Memory B cell (primary cell): ENCODE measurements around the gene ADA.
"Not testable (repeated sequence)": the region's sequence is repeated elsewhere in the genome, so short reads cannot be mapped to it uniquely, and the experiment has no call there.

ENCODE experiments used
- ATAC-seq: fragments of 150-1000 bp; cut with Tn5 transposase; 2 replicates; pipeline ENCODE4 v1.10.0; 2021; ENCODE audit warnings: low read depth, mild to moderate bottlenecking, moderate library complexity
- DNase-seq, 2 donors: peaks; one replicate each; pipeline ENCODE4 v3.0.0; 2022; ENCODE audit warnings: low spot score in 2 of 2
- H3K27ac Mint-ChIP-seq: one replicate; pipeline ENCODE4 v1.8.0; 2022; ENCODE audit warnings: mild to moderate bottlenecking, moderate library complexity, mixed read lengths
- H3K27me3 Mint-ChIP-seq: one replicate; pipeline ENCODE4 v1.8.0; 2022; ENCODE audit warnings: mixed read lengths
- H3K36me3 Mint-ChIP-seq: one replicate; pipeline ENCODE4 v1.8.0; 2022; ENCODE audit warnings: mild to moderate bottlenecking, mixed read lengths
- H3K4me1 Mint-ChIP-seq: one replicate; pipeline ENCODE4 v1.8.0; 2022; ENCODE audit warnings: mixed read lengths
- H3K4me3 Mint-ChIP-seq: one replicate; pipeline ENCODE4 v1.8.0; 2022; ENCODE audit warnings: mild to moderate bottlenecking, moderate library complexity, mixed read lengths
- H3K9me3 Mint-ChIP-seq: one replicate; pipeline ENCODE4 v1.8.0; 2022; ENCODE audit warnings: mixed read lengths

ADA gene

DNA sequence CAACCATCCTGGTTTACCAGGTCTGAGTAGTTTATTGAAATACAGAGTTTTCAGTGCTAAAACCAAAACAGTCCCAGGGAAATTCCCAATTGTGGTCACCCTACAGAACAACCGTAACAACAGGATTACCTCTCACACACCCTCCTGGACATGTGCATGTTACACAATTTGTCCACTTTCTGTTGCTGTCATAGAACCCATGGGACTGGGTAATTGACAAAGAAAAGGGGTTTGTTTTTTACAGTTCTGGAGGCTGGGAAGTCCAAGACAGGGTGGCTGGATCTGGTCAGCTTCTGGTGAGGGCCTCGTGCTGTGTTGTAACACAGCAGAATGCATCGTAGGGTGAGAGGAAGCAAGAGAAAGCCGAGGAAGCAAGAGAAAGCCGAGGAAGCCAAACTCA, 9.1 kb upstream of the ADA start:
- ATAC-seq (no peak), DNase-seq (no peak)
- no peak overlapping the region for H3K27ac Mint-ChIP-seq
- H3K36me3 Mint-ChIP-seq: no peaks in the 10 kb centered on the region
- no peaks in the 10 kb centered on the region for H3K4me1 Mint-ChIP-seq
- peaks cover 1% of the 10 kb centered on the region for H3K27me3 Mint-ChIP-seq
- H3K9me3 Mint-ChIP-seq: no peaks in the 10 kb centered on the region
- no peak overlapping the region for H3K4me3 Mint-ChIP-seq

- no peak overlapping the region for H3K27ac Mint-ChIP-seq
- no peak overlapping the region for H3K4me3 Mint-ChIP-seq
- no peak for ATAC-seq
- peaks cover 1% of the 10 kb centered on the region for H3K27me3 Mint-ChIP-seq
- no peak for DNase-seq
- no peaks in the 10 kb centered on the region for H3K4me1 Mint-ChIP-seq
- H3K36me3 Mint-ChIP-seq: no peaks in the 10 kb centered on the region
- H3K9me3 Mint-ChIP-seq: no peaks in the 10 kb centered on the region
Observed at GRCh38 chr20:44659931-44660330, 8.4 kb upstream of the ADA start.

DNA sequence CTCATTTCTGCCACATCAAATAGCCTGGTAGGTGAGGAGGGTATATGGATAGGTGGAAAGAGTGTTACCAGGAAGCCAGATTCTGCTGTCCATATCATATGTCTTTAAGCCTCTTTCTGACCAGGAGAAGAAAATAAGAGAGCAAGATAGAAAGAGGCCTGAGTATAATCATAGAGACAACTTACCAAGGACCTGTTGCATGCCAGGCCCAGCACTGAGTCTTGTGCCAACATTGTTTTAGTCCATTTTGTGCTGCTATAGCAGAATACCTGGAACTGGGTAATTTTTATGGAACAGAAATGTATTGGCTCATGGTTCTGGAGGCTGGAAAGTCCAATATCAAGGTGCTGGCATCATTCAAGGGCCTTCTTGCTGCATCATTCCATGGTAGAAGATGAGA, 7.3 kb upstream of the ADA start:
- no peak overlapping the region for H3K27ac Mint-ChIP-seq
- no peaks in the 10 kb centered on the region for H3K4me1 Mint-ChIP-seq
- no peak for DNase-seq
- peaks cover 2% of the 10 kb centered on the region for H3K9me3 Mint-ChIP-seq
- no peak for ATAC-seq
- no peak overlapping the region for H3K4me3 Mint-ChIP-seq
- no peaks in the 10 kb centered on the region for H3K27me3 Mint-ChIP-seq
- no peaks in the 10 kb centered on the region for H3K36me3 Mint-ChIP-seq

GRCh38 chr20:44657875-44658274, 6.4 kb upstream of the ADA start:
- no peaks in the 10 kb centered on the region for H3K36me3 Mint-ChIP-seq
- no peaks in the 10 kb centered on the region for H3K27me3 Mint-ChIP-seq
- H3K27ac Mint-ChIP-seq: no peak overlapping the region
- DNase-seq (no peak), ATAC-seq (no peak)
- peaks cover 2% of the 10 kb centered on the region for H3K9me3 Mint-ChIP-seq
- H3K4me3 Mint-ChIP-seq: no peak overlapping the region
- H3K4me1 Mint-ChIP-seq: no peaks in the 10 kb centered on the region

- DNase-seq (no peak), ATAC-seq (no peak)
- peaks cover 3% of the 10 kb centered on the region for H3K4me1 Mint-ChIP-seq
- no peak overlapping the region for H3K4me3 Mint-ChIP-seq
- peaks cover 2% of the 10 kb centered on the region for H3K9me3 Mint-ChIP-seq
- no peaks in the 10 kb centered on the region for H3K36me3 Mint-ChIP-seq
- H3K27ac Mint-ChIP-seq: no peak overlapping the region
- no peaks in the 10 kb centered on the region for H3K27me3 Mint-ChIP-seq
Observed at GRCh38 chr20:44656448-44656847, 4.9 kb upstream of the ADA start.

DNA sequence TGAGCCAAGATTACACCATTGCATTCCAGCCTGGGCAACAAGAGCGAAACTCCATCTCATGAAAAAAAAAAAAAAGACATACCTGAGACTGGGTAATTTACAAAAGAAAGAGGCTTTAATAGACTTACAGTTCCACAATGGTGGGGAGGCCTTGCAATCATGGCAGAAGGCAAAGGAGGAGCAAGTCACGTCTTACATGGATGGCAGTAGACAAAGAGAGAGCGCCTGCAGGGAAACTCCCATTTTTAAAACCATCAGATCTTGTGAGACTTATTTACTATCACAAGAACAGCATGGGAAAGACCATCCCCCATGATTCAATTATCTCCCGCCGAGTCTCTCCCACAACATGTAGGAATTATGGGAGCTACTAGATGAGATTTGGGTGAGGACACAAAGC, 2.7 kb upstream of the ADA start:
- not testable (repeated sequence) for DNase-seq, H3K27me3 Mint-ChIP-seq, ATAC-seq, H3K9me3 Mint-ChIP-seq, H3K4me3 Mint-ChIP-seq, H3K27ac Mint-ChIP-seq, H3K36me3 Mint-ChIP-seq
- H3K4me1 Mint-ChIP-seq: peaks cover 14% of the 10 kb centered on the region

DNA sequence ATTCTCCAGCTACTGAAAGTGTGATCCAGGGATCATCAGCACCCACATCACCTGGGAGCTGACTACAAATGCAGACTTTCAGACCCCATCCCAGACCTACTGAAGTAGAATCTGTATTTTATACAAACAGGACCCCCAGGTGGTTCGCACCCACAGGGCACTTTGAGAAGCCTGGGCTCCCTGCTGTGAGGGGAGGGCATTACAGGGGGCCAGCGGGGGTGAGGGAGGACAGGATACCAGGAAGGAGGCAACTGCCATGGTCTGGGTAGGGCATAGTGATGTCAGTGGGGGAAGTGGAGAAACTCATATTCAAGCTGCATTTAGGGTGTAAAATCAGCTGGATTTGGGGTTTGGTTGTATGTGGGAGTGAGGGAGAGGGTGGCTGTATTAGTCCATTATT, 2.0 kb upstream of the ADA start:
- Mint-ChIP-seq H3K9me3 (peaks cover 2% of the 10 kb centered on the region), H3K27me3 (no peaks in the 10 kb centered on the region), H3K27ac (no peak overlapping the region), H3K4me1 (peaks cover 20% of the 10 kb centered on the region), H3K36me3 (no peaks in the 10 kb centered on the region), H3K4me3 (no peak overlapping the region)
- no peak for ATAC-seq
- DNase-seq: no peak

GRCh38 chr20:44651434-44651683, 140 bp downstream of the ADA start:
- peaks cover 29% of the 10 kb centered on the region for H3K4me1 Mint-ChIP-seq
- no peak for ATAC-seq
- H3K27me3 Mint-ChIP-seq: no peaks in the 10 kb centered on the region
- H3K36me3 Mint-ChIP-seq: no peaks in the 10 kb centered on the region
- H3K9me3 Mint-ChIP-seq: peaks cover 2% of the 10 kb centered on the region
- no peak overlapping the region for H3K27ac Mint-ChIP-seq
- H3K4me3 Mint-ChIP-seq: peak overlapping the region; percentile 89
- peak in 1 of 2 donors; percentile 41 for DNase-seq

- Mint-ChIP-seq H3K36me3 (no peaks in the 10 kb centered on the region), H3K27me3 (no peaks in the 10 kb centered on the region), H3K4me3 (peak overlapping the region; percentile 82), H3K4me1 (peaks cover 32% of the 10 kb centered on the region), H3K9me3 (peaks cover 2% of the 10 kb centered on the region), H3K27ac (no peak overlapping the region)
- ATAC-seq (peak; percentile 31), DNase-seq (peak in 1 of 2 donors; percentile 32)
Observed at GRCh38 chr20:44650771-44651433, 597 bp downstream of the ADA start.

- Mint-ChIP-seq H3K27ac (no peak overlapping the region), H3K36me3 (no peaks in the 10 kb centered on the region), H3K4me1 (peaks cover 34% of the 10 kb centered on the region), H3K9me3 (peaks cover 2% of the 10 kb centered on the region), H3K27me3 (no peaks in the 10 kb centered on the region), H3K4me3 (peak overlapping the region; percentile 17)
- ATAC-seq (no peak), DNase-seq (no peak)
Observed at GRCh38 chr20:44649976-44650375, 1.5 kb downstream of the ADA start.

DNA sequence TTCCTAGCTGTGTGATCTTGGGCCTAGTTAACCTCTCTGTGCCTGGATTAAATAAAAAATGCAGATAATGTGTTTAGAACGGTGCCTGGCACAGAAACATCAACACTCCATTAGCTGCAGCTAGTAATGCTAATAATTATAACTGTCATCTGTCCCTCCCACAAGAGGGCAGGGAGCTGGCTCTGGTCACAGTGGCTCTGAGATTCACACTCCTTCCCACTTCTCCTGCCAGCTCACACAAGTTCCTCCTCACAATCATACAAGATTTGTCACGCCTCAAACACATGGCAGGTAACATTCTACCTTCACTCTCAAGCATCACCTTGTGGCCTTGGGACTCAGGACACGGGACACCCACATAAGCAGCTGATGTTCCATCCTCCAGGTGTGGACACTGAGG, 2.4 kb downstream of the ADA start:
- H3K4me3 Mint-ChIP-seq: no peak overlapping the region
- H3K27me3 Mint-ChIP-seq: no peaks in the 10 kb centered on the region
- H3K9me3 Mint-ChIP-seq: peaks cover under 1% of the 10 kb centered on the region
- no peak overlapping the region for H3K27ac Mint-ChIP-seq
- H3K4me1 Mint-ChIP-seq: peaks cover 41% of the 10 kb centered on the region
- ATAC-seq (no peak), DNase-seq (no peak)
- H3K36me3 Mint-ChIP-seq: no peaks in the 10 kb centered on the region

DNA sequence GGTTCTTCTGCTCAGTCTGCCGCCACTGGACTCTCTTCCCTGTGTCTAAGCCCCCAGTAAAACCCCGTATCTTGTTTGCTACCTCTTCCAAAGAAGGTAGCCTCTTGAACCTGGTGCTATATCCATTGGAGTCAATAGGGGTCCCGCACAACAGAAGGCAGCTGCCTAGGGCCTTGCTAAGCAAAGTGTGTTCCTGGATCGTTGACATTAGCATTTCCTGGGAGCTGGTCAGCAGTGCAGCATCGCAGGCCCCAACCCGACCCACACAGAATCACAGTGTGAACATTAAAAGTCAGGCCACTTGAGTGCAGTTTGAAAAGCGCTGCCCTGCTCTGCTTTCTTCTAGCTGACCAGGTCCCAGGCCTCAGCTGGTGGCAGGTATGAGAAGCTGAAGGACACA, 2.9 kb downstream of the ADA start:
- Mint-ChIP-seq H3K9me3 (no peaks in the 10 kb centered on the region), H3K27me3 (no peaks in the 10 kb centered on the region), H3K4me1 (peaks cover 44% of the 10 kb centered on the region), H3K36me3 (no peaks in the 10 kb centered on the region), H3K27ac (no peak overlapping the region), H3K4me3 (no peak overlapping the region)
- DNase-seq (no peak), ATAC-seq (no peak)

- no peak for DNase-seq
- no peak overlapping the region for H3K27ac Mint-ChIP-seq
- no peaks in the 10 kb centered on the region for H3K9me3 Mint-ChIP-seq
Observed at GRCh38 chr20:44648068-44648467, 3.4 kb downstream of the ADA start.

DNA sequence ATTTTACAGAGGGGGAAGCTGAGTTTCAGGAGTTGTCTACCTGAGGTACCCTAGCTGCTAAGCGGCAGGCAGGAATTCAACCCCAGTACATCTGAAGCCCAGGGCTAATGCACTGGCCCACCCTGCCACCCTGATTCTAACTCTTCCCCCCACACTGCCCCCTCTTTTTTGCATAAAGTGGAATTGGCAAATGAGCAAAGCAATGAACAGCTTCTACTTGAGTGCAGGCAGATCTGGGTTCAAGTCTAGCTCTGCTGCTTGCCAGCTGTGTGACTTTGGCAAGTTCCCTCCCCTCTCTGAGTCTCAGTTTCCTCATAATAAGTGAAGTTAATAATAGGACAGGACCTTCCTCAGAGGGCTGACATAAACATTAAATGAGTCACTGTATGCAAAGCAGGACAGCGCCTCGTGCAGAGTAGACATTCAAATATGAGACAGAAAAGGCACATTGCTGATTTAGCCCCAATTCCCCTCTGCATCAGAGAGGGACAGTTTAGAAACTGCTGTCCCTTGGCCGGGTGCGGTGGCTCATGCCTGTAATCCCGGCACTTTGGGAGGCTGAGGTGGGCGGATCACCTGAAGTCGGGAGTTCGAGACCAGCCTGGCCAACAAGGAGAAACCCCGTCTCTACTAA, 4.7 kb downstream of the ADA start:
- no peaks in the 10 kb centered on the region for H3K36me3 Mint-ChIP-seq
- H3K4me3 Mint-ChIP-seq: peak overlapping the region; percentile 79
- peak overlapping the region; percentile 91 for H3K27ac Mint-ChIP-seq
- DNase-seq (peak in 1 of 2 donors; percentile 44), ATAC-seq (peak; percentile 74)
- H3K9me3 Mint-ChIP-seq: no peaks in the 10 kb centered on the region
- no peaks in the 10 kb centered on the region for H3K27me3 Mint-ChIP-seq
- peaks cover 54% of the 10 kb centered on the region for H3K4me1 Mint-ChIP-seq

More at GRCh38 chr20:44648068-44648467, 3.4 kb downstream of the ADA start:
- no peaks in the 10 kb centered on the region for H3K27me3 Mint-ChIP-seq
- no peak for ATAC-seq
- peaks cover 47% of the 10 kb centered on the region for H3K4me1 Mint-ChIP-seq
- H3K4me3 Mint-ChIP-seq: no peak overlapping the region
- no peaks in the 10 kb centered on the region for H3K36me3 Mint-ChIP-seq

DNA sequence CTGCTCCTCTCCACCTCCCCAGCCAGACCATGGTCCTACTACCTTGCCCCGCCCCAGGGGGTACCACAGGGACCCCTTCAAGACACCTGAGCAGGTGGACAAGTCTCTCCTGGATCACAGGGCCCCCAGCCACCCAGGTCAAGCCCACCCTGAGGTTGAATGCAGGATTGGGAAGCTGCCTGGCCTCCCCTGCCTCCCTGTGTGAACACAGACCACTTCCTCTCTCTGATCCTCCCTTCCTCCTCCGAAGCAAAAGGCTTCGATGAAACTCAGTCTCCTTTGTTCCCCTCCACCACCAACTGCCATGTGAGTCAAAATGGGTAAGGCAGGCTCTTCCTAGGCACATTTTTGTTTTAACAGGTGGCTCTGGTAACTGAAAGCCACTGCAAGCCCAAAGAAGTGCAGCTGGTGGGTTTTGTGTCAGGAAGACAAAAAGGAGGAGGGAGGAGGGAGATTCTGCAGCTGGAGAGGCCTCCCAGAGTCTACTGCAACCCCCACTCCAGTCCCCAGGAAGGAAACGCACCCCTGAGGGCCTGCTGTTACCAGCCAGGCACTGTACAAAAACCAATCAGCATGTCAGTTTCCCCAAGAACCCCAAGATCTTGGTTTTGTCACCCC, 5.4 kb downstream of the ADA start:
- Mint-ChIP-seq H3K9me3 (no peaks in the 10 kb centered on the region), H3K36me3 (no peaks in the 10 kb centered on the region), H3K27me3 (no peaks in the 10 kb centered on the region), H3K4me1 (peaks cover 57% of the 10 kb centered on the region), H3K27ac (peak overlapping the region; percentile 91), H3K4me3 (peak overlapping the region; percentile 79)
- DNase-seq: no peak
- ATAC-seq: peak; percentile 10
